Stimulated activated CD4-positive, alpha-beta T cell treated with anti-CD3 and anti-CD28 coated beads, Interleukin-12 subunit alpha, Interleukin-12 subunit beta, amount 100 ng/mL, for 4 hours (primary cell): ENCODE data around the gene CSRNP3.

Source experiments
- DNase-seq: peaks from one replicate; pipeline ENCODE4 v3.0.0-alpha.2; 2020

The CSRNP3 gene

GRCh38 chr2:165469417-165469816 is at the start of gene CSRNP3:
CSRNP3 (plus strand) TSS chr2:165469698; CDS start chr2:165595066, 125,368 bp downstream.
- no peak for DNase-seq

GRCh38 chr2:165420231-165420630 is 49.3 kb upstream of the CSRNP3 start:
- DNase-seq: no peak

- DNase-seq: no peak
Observed at GRCh38 chr2:165423081-165423480, 46.4 kb upstream of the CSRNP3 start.

- DNase-seq: no peak
Observed at GRCh38 chr2:165425556-165425955, 43.9 kb upstream of the CSRNP3 start.

- DNase-seq: no peak
Observed at GRCh38 chr2:165427686-165428085, 41.8 kb upstream of the CSRNP3 start.

GRCh38 chr2:165428926-165429325 is 40.6 kb upstream of the CSRNP3 start:
- no peak for DNase-seq

GRCh38 chr2:165431014-165431413 is 38.5 kb upstream of the CSRNP3 start:
- no peak for DNase-seq

- DNase-seq: no peak
Observed at GRCh38 chr2:165432234-165432966, 37.1 kb upstream of the CSRNP3 start.

- DNase-seq: no peak
Observed at GRCh38 chr2:165434865-165435496, 34.5 kb upstream of the CSRNP3 start.

- DNase-seq: no peak
Observed at GRCh38 chr2:165435611-165436010, 33.9 kb upstream of the CSRNP3 start.

- no peak for DNase-seq
Observed at GRCh38 chr2:165436559-165436958, 32.9 kb upstream of the CSRNP3 start.

- DNase-seq: no peak
Observed at GRCh38 chr2:165440367-165440766, 29.1 kb upstream of the CSRNP3 start.

- DNase-seq: no peak
Observed at GRCh38 chr2:165443511-165443910, 26.0 kb upstream of the CSRNP3 start.

- no peak for DNase-seq
Observed at GRCh38 chr2:165448406-165448805, 21.1 kb upstream of the CSRNP3 start.

GRCh38 chr2:165450156-165450555 is 19.3 kb upstream of the CSRNP3 start:
- DNase-seq: no peak

- DNase-seq: no peak
Observed at GRCh38 chr2:165452327-165452726, 17.2 kb upstream of the CSRNP3 start.

- no peak for DNase-seq
Observed at GRCh38 chr2:165453561-165454094, 15.9 kb upstream of the CSRNP3 start.

GRCh38 chr2:165454905-165455304 is 14.6 kb upstream of the CSRNP3 start:
- no peak for DNase-seq

- DNase-seq: no peak
Observed at GRCh38 chr2:165456027-165456426, 13.5 kb upstream of the CSRNP3 start.

- DNase-seq: no peak
Observed at GRCh38 chr2:165462443-165462842, 7.1 kb upstream of the CSRNP3 start.

GRCh38 chr2:165466386-165466785 is 3.1 kb upstream of the CSRNP3 start:
- DNase-seq: no peak

- no peak for DNase-seq
Observed at GRCh38 chr2:165467921-165468320, 1.6 kb upstream of the CSRNP3 start.

GRCh38 chr2:165470361-165470760 is 863 bp downstream of the CSRNP3 start:
- no peak for DNase-seq

- DNase-seq: no peak
Observed at GRCh38 chr2:165471349-165471950, 2.0 kb downstream of the CSRNP3 start.
